HepG2 (cell line): ENCODE measurements around the gene FER1L5. TPM values are rescaled to one million over a fixed set of nuclear protein-coding genes. Genes with fewer than 3 reads are reported as not detected.

ENCODE experiments used
- ATAC-seq: fragments of 200-7000 bp; cut with Tn5 transposase; 3 replicates; pipeline ENCODE4 v1.9.1; 2020; ENCODE audit warnings: mild to moderate bottlenecking, moderate library complexity
- BruUV-seq: library from RNA; stranded (reverse); fragments of 400-500 nt; replicated peaks from 2 replicates; lab custom pipeline; 2021; lab: Mats Ljungman, UMichigan
- CTCF ChIA-PET: fragments of 300-600 bp; formaldehyde crosslinking; extraction: SDS; loops from one replicate; lab custom pipeline; 2021; ENCODE audit warnings: low total read pairs, inconsistent platforms, low intra/inter-chr PET ratio; lab: Yijun Ruan, JAX
- POLR2A ChIA-PET: fragments of 350-600 bp; sonication (Branson Sonifier 250); formaldehyde crosslinking; loops from one replicate; lab custom pipeline; 2020; ENCODE audit warnings: antibody characterized with exemption, inconsistent platforms; lab: Yijun Ruan, JAX
- DNase-seq: peaks from one replicate; pipeline ENCODE4 v3.0.0-alpha.2; 2015; ENCODE audit warnings: low spot score
- FAIRE-seq: peaks from 3 replicates; lab custom pipeline; 2011; peaks lifted over from hg19 to GRCh38; lab: Jason Lieb, UNC
- H2AFZ ChIP-seq: one replicate; pipeline ENCODE4 v1.6.1; 2011; ENCODE audit warnings: low read length, inconsistent platforms
- H3K27ac ChIP-seq: fragments of 300-600 bp; 3 replicates; pipeline ENCODE4 v1.8.0; 2011; ENCODE audit warnings: mixed run types, mild to moderate bottlenecking, mixed read lengths, low read length, inconsistent platforms; ENCODE audit not compliant: insufficient read depth; ENCODE audit errors: extremely low read length
- H3K27me3 ChIP-seq, 2 experiments: fragments of 200-600 bp in 1 of 2; 2 replicates in 1 of 2; 3 replicates in 1 of 2; pipeline versions ENCODE4 v1.6.0 to v1.8.0; 2011; ENCODE audit warnings: low read length in 2 of 2, mild to moderate bottlenecking in 2 of 2, moderate library complexity in 2 of 2, inconsistent platforms in 1 of 2; ENCODE audit not compliant: insufficient read depth in 2 of 2, control insufficient read depth in 1 of 2
- H3K36me3 ChIP-seq, 2 experiments: fragments of 200-600 bp in 1 of 2; replicated peaks in 1 of 2; 2 replicates in 1 of 2; 3 replicates in 1 of 2; pipeline versions ENCODE4 v1.5.1 to v1.8.0; 2011; ENCODE audit warnings: low read length in 2 of 2, inconsistent platforms in 1 of 2; ENCODE audit not compliant: insufficient read depth in 2 of 2, control insufficient read depth in 1 of 2
- H3K4me1 ChIP-seq: 2 replicates; pipeline ENCODE4 v1.5.1; 2012; ENCODE audit warnings: low read length, inconsistent platforms; ENCODE audit not compliant: insufficient read depth
- H3K4me2 ChIP-seq: 2 replicates; pipeline ENCODE4 v1.6.0; 2011; ENCODE audit warnings: low read depth, low read length, inconsistent platforms
- H3K4me3 ChIP-seq, 3 experiments: fragments of 200-600 bp in 1 of 3; sonication (generic), shearing (Covaris generic) in 1 of 3; replicated peaks in 1 of 3; 2 replicates each; pipeline ENCODE4 v1.5.1; 2011 to 2016; ENCODE audit warnings: low read length in 3 of 3, inconsistent platforms in 2 of 3, low read depth in 2 of 3, mild to moderate bottlenecking in 2 of 3, control low read depth in 1 of 3, mixed read lengths in 1 of 3; ENCODE audit not compliant: insufficient read depth in 1 of 3
- H3K79me2 ChIP-seq: one replicate; pipeline ENCODE4 v1.6.1; 2011; ENCODE audit warnings: low read length, inconsistent platforms; ENCODE audit not compliant: insufficient read depth
- H3K9ac ChIP-seq: 2 replicates; pipeline ENCODE4 v1.6.0; 2011; ENCODE audit warnings: mild to moderate bottlenecking, low read depth, low read length, inconsistent platforms; ENCODE audit not compliant: insufficient read depth
- H3K9me3 ChIP-seq: 2 replicates; pipeline ENCODE4 v1.5.1; 2012; ENCODE audit warnings: mild to moderate bottlenecking, low read length
- H4K20me1 ChIP-seq: 2 replicates; pipeline ENCODE4 v1.6.0; 2011; ENCODE audit warnings: inconsistent platforms, mild to moderate bottlenecking, low read length, moderate library complexity; ENCODE audit not compliant: insufficient read depth
- ASH2L ChIP-seq: fragments of 300-600, 200-600 bp; sonication (generic); IDR thresholded peaks from 2 replicates; pipeline ENCODE4 v1.7.0; 2017; ENCODE audit warnings: low read depth, mild to moderate bottlenecking, moderate library complexity, mixed read lengths, low read length; ENCODE audit not compliant: insufficient read length
- ATF7 ChIP-seq, 2 experiments: fragments of 450-650 bp in 1 of 2; sonication (generic) in 1 of 2; formaldehyde crosslinking in 1 of 2; IDR thresholded peaks; 2 replicates each; pipeline versions ENCODE4 v1.4.0 to v1.6.1; 2016 to 2020; ENCODE audit warnings: antibody characterized with exemption in 1 of 2, mild to moderate bottlenecking in 1 of 2, missing genetic modification reagents in 1 of 2
- CHD2 ChIP-seq: IDR thresholded peaks from 2 replicates; pipeline ENCODE4 v1.6.1; 2011; ENCODE audit warnings: low read depth, low read length, improper control_type of control experiment
- DMAP1 ChIP-seq: IDR thresholded peaks from 2 replicates; pipeline ENCODE4 v1.6.1; 2016
- FOXA3 ChIP-seq: IDR thresholded peaks from 2 replicates; pipeline ENCODE4 v1.6.1; 2016; ENCODE audit warnings: missing genetic modification reagents, missing compliant biosample characterization
- FOXM1 ChIP-seq: sonication (generic); formaldehyde crosslinking; IDR thresholded peaks from 2 replicates; pipeline ENCODE4 v1.5.0; 2020; ENCODE audit warnings: missing genetic modification reagents
- IKZF4 ChIP-seq: sonication (generic); formaldehyde crosslinking; IDR thresholded peaks from 2 replicates; pipeline ENCODE4 v1.5.1; 2020; ENCODE audit warnings: borderline replicate concordance, mild to moderate bottlenecking, low read depth, missing genetic modification reagents; ENCODE audit errors: not compliant biosample characterization
- KLF16 ChIP-seq, 2 experiments: sonication (generic) in 1 of 2; formaldehyde crosslinking in 1 of 2; IDR thresholded peaks; 2 replicates each; pipeline versions ENCODE4 v1.6.1 to v1.8.0; 2016 to 2023; ENCODE audit warnings: missing genetic modification reagents in 2 of 2, missing compliant biosample characterization in 1 of 2
- MTA1 ChIP-seq: sonication (generic); formaldehyde crosslinking; IDR thresholded peaks from 2 replicates; pipeline ENCODE4 v1.4.0; 2020; ENCODE audit warnings: missing genetic modification reagents, mild to moderate bottlenecking, borderline replicate concordance
- MXD1 ChIP-seq: sonication (generic); formaldehyde crosslinking; IDR thresholded peaks from 2 replicates; pipeline ENCODE4 v1.4.0; 2020; ENCODE audit warnings: mild to moderate bottlenecking, missing genetic modification reagents
- PHB2 ChIP-seq: fragments of 450-650 bp; IDR thresholded peaks from 2 replicates; pipeline ENCODE4 v1.6.1; 2018; ENCODE audit not compliant: partially characterized antibody
- PLRG1 ChIP-seq: fragments of 450-650 bp; conservative IDR thresholded peaks from 2 replicates; pipeline ENCODE4 v1.6.1; 2016
- SAFB2 ChIP-seq: sonication (generic); formaldehyde crosslinking; IDR thresholded peaks from 2 replicates; pipeline ENCODE4 v1.5.1; 2020; ENCODE audit warnings: missing genetic modification reagents, low read depth, mild to moderate bottlenecking, borderline replicate concordance
- ZC3H4 ChIP-seq: sonication (generic); formaldehyde crosslinking; IDR thresholded peaks from 2 replicates; pipeline ENCODE4 v1.4.0; 2020; ENCODE audit warnings: missing genetic modification reagents, borderline replicate concordance
- ZNF136 ChIP-seq: sonication (generic); formaldehyde crosslinking; IDR thresholded peaks from 2 replicates; pipeline ENCODE4 v1.8.1; 2022; ENCODE audit warnings: low read depth, mild to moderate bottlenecking, moderate library complexity, missing genetic modification reagents
- ZNF460 ChIP-seq: sonication (generic); formaldehyde crosslinking; IDR thresholded peaks from 2 replicates; pipeline ENCODE4 v1.5.1; 2020; ENCODE audit warnings: missing genetic modification reagents, mild to moderate bottlenecking, borderline replicate concordance
- ZNF550 ChIP-seq: sonication (generic); formaldehyde crosslinking; IDR thresholded peaks from 2 replicates; pipeline ENCODE4 v1.4.0; 2020; ENCODE audit warnings: mild to moderate bottlenecking, missing genetic modification reagents, borderline replicate concordance
- ZNF598 ChIP-seq: sonication (generic); formaldehyde crosslinking; IDR thresholded peaks from 2 replicates; pipeline ENCODE4 v1.5.1; 2020; ENCODE audit warnings: mild to moderate bottlenecking, missing genetic modification reagents, borderline replicate concordance
- ZNF605 ChIP-seq: sonication (generic); formaldehyde crosslinking; IDR thresholded peaks from 2 replicates; pipeline ENCODE4 v1.8.0; 2022; ENCODE audit warnings: mild to moderate bottlenecking, missing genetic modification reagents
- ZNF660 ChIP-seq: sonication (generic); formaldehyde crosslinking; IDR thresholded peaks from 2 replicates; pipeline ENCODE4 v1.5.1; 2020; ENCODE audit warnings: mild to moderate bottlenecking, low read depth, missing genetic modification reagents, borderline replicate concordance
- ZSCAN22 ChIP-seq: sonication (generic); formaldehyde crosslinking; IDR thresholded peaks from 2 replicates; pipeline ENCODE4 v1.4.0; 2020; ENCODE audit warnings: mild to moderate bottlenecking, missing genetic modification reagents
- WGBS: methylation state at CpG from one replicate; pipeline ENCODE4 v1.1.6; 2017; ENCODE audit warnings: low lambda C conversion rate; 5-methylcytosine and 5-hydroxymethylcytosine counted together
- in situ Hi-C: cut with HindIII; loops from 2 replicates; pipeline ENCODE4 v1.10.0; 2017; ENCODE audit warnings: low pct_unique_long_range_greater_than_20kb; ENCODE audit not compliant: extremely low pct_ligation_motif_present
- intact Hi-C: fragments of 100-400 bp; cut with micrococcal nuclease; formaldehyde crosslinking; loops from one replicate; pipeline ENCODE4 v1.10.0; 2022; ENCODE audit not compliant: unreplicated experiment
- polyA plus RNA-seq, 8 experiments: library from polyadenylated mRNA; depleted of rRNA in 3 of 8; stranded (reverse) in 7 of 8; unstranded in 1 of 8; fragments of >200 nt; fragmentation: Illumina TruSeq in 4 of 8; extraction: Trizol in 4 of 8; gene quantifications; 2 replicates each; pipeline versions ENCODE4 v1.2.1 to v1.2.3, GENCODE V29; 2011 to 2016; ENCODE audit warnings: low read depth in 4 of 8, missing spikeins in 1 of 8, mixed read lengths in 1 of 8; ENCODE audit not compliant: insufficient read depth in 1 of 8
- total RNA-seq, 5 experiments: library from RNA; depleted of rRNA; stranded (reverse); fragments of >200 nt; fragmentation: Illumina TruSeq; extraction: Trizol; gene quantifications; 2 replicates each; pipeline ENCODE4 v1.2.3, GENCODE V29; 2016; ENCODE audit warnings: low read depth in 1 of 5
- TF ChIP-seq, protein P1 (sequence below): sonication (generic); IDR thresholded peaks from 2 replicates; pipeline ENCODE4 v1.6.1; 2016; ENCODE audit warnings: low read depth, borderline replicate concordance

Gene FER1L5
- total and polyA plus RNA-seq, 2 of the 13 experiments (the other 11 are each of a cell fraction or from before 2014, with no cell fraction given), result 0.02 to 0.08 TPM

DNA sequence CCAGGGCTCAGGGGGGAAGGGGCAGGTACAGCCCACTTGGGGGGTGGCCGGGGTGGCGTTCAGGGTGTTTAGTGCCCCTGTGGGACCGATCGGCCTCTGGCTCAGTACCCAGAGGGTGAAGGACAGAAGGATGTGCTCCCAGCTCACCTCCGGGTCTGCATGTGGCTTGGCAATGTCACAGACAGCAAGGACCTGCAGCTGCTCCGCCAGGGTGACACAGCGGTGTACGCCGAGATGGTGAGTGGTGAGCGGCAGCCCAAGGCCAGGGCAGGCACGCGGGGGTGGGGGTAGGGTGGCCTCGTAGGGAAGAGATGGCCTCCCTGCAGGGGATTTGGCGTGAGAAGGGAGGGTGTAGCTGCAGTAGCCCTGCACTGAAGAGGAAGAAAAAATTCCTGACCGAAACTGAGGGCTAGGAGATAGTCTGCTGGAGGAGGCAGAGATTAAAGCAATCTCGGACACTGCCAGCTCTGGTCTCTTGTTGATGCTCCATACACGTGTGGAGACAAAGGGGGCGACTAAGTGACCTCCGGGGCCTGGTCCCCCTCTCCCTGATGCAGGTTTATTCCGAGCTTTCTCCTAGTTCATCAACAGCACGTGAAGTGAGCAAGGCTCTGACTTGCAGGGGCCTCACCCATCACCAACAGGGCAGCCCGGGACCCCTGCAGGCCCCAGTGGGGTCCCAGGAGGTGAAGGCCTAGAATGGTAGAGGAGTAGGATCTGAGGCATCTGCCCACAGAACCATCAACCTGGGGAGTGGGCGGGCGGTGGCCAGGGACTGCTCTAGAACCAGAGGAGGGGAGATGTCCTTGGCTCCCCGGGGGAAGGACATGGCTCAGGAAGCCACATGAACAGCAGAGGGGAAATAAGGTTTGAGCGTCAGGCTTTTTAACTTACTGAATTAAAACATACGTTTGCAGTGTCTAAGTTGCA lies 45.4 kb downstream of the FER1L5 start:
- Histone ChIP-seq H3K4me3 (peak overlapping the region in 1 of 3 experiments; percentile 41; a peak in 1 of 6 replicates), H3K9ac (no peak overlapping the region), H3K79me2 (no peaks in the 10 kb centered on the region), H3K27ac (no peak overlapping the region), H3K4me2 (peak overlapping the region; percentile 59), H3K9me3 (no peaks in the 10 kb centered on the region), H2AFZ (no peak overlapping the region), H4K20me1 (no peaks in the 10 kb centered on the region), H3K27me3 (peaks cover 8 to 33% of the 10 kb centered on the region in 2 experiments; a peak in 3 of 5 replicates), H3K36me3 (no peaks in the 10 kb centered on the region), H3K4me1 (peaks cover 62% of the 10 kb centered on the region)
- intact Hi-C loops, result loop anchor here (5.0 kb wide), 2 partner anchors 74 to 86 kb away; partner anchors contain the start of gene CNNM4
- ChIA-PET POLR2A (no interaction called here), CTCF (no interaction called here)
- WGBS, result 26% methylated on average over 21 of the region's 27 CpGs
- no peak for FAIRE-seq
- no peak for DNase-seq
- BruUV-seq, result no TSS peak
- in situ Hi-C loops, result no loop called here
- peak; percentile 6; the same call in 2 of the 3 replicates for ATAC-seq
- TF ChIP-seq ZC3H4 (CRISPR knock-in tag) (no peak), KLF16 (CRISPR knock-in tag; IDR thresholded peaks at IDR 0.05) (no peak), ASH2L (no peak), FOXM1 (CRISPR knock-in tag) (no peak), SAFB2 (CRISPR knock-in tag) (no peak; the same call in 1 of the 2 replicates), ZNF598 (CRISPR knock-in tag) (no peak), ZSCAN22 (peak; percentile 93), IKZF4 (CRISPR knock-in tag) (no peak), ZNF550 (CRISPR knock-in tag) (no peak), ZNF136 (CRISPR knock-in tag) (no peak), ZNF660 (CRISPR knock-in tag) (no peak), PLRG1 (no peak), DMAP1 (CRISPR knock-in tag) (no peak), ZNF460 (CRISPR knock-in tag) (no peak), CHD2 (no peak), FOXA3 (CRISPR knock-in tag) (no peak), MTA1 (no peak), ATF7 (IDR thresholded peaks at IDR 0.05) (no peak), ATF7 (CRISPR knock-in tag; IDR thresholded peaks at IDR 0.05) (no peak), MXD1 (CRISPR knock-in tag) (0 out of 2 replicates have a peak, but pooled peaks have one; percentile 37), ZNF605 (CRISPR knock-in tag) (no peak), PHB2 (no peak)
- TF ChIP-seq, protein P1, sequence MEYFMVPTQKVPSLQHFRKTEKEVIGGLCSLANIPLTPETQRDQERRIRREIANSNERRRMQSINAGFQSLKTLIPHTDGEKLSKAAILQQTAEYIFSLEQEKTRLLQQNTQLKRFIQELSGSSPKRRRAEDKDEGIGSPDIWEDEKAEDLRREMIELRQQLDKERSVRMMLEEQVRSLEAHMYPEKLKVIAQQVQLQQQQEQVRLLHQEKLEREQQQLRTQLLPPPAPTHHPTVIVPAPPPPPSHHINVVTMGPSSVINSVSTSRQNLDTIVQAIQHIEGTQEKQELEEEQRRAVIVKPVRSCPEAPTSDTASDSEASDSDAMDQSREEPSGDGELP, result no peak; the same call in 1 of the 2 replicates
